ENCODE data around the gene LATS2.

The LATS2 gene

DNA sequence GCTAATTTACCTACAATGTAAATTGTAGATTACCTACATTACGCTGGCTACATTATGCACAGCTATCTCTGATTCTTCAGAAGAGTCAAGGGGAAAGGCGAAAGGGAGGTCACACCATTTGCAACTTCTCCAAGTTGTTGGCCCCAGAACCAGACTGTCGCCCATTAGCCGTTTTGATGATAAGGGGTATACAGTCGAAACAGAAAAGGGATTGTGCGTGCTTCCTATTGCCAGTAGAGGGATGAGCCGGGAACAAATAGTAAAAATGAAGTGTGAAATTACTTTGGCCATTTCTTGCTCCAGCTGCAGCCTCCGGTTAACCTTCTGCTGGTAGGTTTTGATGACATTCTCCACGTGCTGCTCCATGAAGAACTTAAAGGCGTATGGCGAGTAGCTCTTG lies 73.8 kb downstream of the LATS2 start:
- no peak overlapping the region for H3K4me3 ChIP-seq (ENCODE audit: low read depth, low read length)
- no peaks in the 10 kb centered on the region for H3K9me3 ChIP-seq
- no peaks in the 10 kb centered on the region for H3K36me3 ChIP-seq
- H3K27me3 ChIP-seq: no peaks in the 10 kb centered on the region; the same call in 1 of the 2 replicates
- no peaks in the 10 kb centered on the region for H3K4me1 ChIP-seq
- no peak for DNase-seq
- TF ChIP-seq, protein P1, sequence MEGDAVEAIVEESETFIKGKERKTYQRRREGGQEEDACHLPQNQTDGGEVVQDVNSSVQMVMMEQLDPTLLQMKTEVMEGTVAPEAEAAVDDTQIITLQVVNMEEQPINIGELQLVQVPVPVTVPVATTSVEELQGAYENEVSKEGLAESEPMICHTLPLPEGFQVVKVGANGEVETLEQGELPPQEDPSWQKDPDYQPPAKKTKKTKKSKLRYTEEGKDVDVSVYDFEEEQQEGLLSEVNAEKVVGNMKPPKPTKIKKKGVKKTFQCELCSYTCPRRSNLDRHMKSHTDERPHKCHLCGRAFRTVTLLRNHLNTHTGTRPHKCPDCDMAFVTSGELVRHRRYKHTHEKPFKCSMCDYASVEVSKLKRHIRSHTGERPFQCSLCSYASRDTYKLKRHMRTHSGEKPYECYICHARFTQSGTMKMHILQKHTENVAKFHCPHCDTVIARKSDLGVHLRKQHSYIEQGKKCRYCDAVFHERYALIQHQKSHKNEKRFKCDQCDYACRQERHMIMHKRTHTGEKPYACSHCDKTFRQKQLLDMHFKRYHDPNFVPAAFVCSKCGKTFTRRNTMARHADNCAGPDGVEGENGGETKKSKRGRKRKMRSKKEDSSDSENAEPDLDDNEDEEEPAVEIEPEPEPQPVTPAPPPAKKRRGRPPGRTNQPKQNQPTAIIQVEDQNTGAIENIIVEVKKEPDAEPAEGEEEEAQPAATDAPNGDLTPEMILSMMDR (IDR thresholded peaks at IDR 0.05; ENCODE audit: low read depth, low read length): no peak

DNA sequence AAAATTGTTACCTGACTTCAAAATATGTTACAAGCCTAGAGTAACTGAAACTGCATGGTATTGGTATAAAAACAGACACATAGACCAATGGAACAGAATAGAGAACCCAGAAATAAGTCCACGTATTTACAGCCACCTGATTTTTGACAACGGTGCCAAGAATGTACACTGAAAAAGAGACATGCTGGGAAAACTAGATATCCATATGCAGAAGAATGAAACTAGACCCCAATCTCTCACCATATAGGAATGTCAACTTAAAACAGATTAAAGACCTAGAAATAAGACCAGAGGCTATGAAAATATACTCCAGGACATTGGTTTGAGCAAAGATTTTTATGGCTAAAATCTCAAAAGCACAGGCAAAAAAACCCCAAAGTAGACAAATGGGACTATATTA lies 76.5 kb downstream of the LATS2 start:
- no peak for DNase-seq
- TF ChIP-seq, protein P1 (IDR thresholded peaks at IDR 0.05; ENCODE audit: low read depth, low read length): no peak
- H3K27me3 ChIP-seq: no peaks in the 10 kb centered on the region; the same call in 1 of the 2 replicates
- no peak overlapping the region for H3K4me3 ChIP-seq (ENCODE audit: low read depth, low read length)
- no peaks in the 10 kb centered on the region for H3K9me3 ChIP-seq
- H3K36me3 ChIP-seq: no peaks in the 10 kb centered on the region
- no peaks in the 10 kb centered on the region for H3K4me1 ChIP-seq

DNA sequence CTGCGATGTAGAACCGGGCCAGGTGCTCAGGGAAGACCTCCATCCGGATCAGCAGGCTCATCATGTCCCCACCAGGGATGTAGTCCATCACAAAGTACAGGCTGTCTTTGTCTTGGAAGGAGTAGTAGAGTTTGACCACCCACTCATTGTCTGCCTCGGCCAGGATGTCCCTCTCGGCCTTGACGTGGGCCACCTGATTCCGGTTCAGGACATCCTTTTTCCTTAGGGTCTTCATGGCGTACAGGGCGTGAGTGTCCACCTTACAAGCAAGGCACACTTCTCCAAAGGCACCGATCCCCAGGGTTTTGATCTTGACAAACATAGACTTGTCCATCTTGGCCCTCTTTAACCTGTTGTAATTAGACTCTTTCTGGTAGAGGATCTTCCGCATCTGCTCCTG lies 78.0 kb downstream of the LATS2 start:
- DNase-seq: no peak
- H3K9me3 ChIP-seq: no peaks in the 10 kb centered on the region
- H3K4me3 ChIP-seq (ENCODE audit: low read depth, low read length): no peak overlapping the region
- no peaks in the 10 kb centered on the region for H3K36me3 ChIP-seq
- no peaks in the 10 kb centered on the region; the same call in 1 of the 2 replicates for H3K27me3 ChIP-seq
- TF ChIP-seq, protein P1 (IDR thresholded peaks at IDR 0.05; ENCODE audit: low read depth, low read length): no peak
- H3K4me1 ChIP-seq: no peaks in the 10 kb centered on the region

DNA sequence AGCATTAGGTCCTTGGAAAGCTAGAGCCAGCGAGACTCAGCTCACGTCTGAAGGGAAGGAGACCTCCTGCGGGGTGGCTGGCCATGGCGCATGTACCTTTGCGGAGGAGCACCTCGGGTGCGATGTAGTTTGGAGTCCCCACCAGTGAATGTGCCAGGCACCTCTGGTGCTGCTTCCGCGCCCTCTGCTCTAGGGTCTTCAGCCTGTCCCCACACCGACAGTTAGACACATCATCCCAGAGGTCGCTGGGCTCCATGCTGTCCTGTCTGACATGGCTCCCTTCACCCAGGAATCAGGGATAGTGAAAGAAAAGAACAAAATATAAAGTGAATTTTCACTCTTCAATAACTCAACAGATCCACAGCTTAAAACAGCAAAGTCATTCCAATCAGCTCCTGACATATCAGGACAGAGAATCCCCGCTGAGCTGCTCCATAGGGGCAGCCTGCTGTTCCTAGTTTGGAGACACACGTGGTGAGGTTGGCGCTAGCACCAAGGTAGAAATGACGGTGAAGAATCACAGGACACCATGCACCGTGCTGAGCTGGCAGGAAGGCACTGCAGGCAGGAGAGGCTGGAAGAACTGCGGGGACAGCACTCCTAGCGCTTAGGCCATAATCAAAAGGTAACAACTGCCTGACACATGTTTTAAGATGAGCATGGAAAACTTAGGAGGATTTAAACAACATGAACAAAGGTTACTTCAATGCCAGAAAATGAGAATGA lies 79.9 kb downstream of the LATS2 start:
- Histone ChIP-seq H3K9me3 (no peaks in the 10 kb centered on the region), H3K36me3 (no peaks in the 10 kb centered on the region), H3K4me3 (ENCODE audit: low read depth, low read length) (no peak overlapping the region), H3K4me1 (no peaks in the 10 kb centered on the region), H3K27me3 (peaks cover 3% of the 10 kb centered on the region; the same call in 1 of the 2 replicates)
- no peak for DNase-seq
- TF ChIP-seq, protein P1 (IDR thresholded peaks at IDR 0.05; ENCODE audit: low read depth, low read length): no peak

DNA sequence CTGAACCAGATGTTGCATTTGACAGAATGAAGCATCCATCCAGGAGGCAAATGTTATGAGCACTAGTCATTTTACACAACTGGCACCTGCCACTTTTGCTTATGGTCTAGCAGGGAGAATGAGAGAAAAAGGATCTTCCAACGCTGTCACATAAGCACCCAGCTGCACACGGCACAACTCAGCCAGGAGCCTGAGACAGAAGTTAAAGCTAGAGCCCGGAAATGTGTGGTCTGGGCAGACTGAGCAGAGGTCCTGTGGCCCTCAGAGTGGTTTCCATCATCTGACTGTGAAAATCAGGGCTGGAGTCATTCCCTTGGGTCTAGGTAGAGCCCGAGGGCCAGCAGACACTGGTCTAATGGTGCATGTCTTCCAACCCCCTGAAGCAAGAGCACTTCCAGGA lies 80.5 kb downstream of the LATS2 start:
- TF ChIP-seq, protein P1 (IDR thresholded peaks at IDR 0.05; ENCODE audit: low read depth, low read length): no peak
- no peaks in the 10 kb centered on the region for H3K4me1 ChIP-seq
- DNase-seq: no peak
- no peak overlapping the region for H3K4me3 ChIP-seq (ENCODE audit: low read depth, low read length)
- no peaks in the 10 kb centered on the region for H3K9me3 ChIP-seq
- peaks cover 3% of the 10 kb centered on the region; the same call in 1 of the 2 replicates for H3K27me3 ChIP-seq
- no peaks in the 10 kb centered on the region for H3K36me3 ChIP-seq

DNA sequence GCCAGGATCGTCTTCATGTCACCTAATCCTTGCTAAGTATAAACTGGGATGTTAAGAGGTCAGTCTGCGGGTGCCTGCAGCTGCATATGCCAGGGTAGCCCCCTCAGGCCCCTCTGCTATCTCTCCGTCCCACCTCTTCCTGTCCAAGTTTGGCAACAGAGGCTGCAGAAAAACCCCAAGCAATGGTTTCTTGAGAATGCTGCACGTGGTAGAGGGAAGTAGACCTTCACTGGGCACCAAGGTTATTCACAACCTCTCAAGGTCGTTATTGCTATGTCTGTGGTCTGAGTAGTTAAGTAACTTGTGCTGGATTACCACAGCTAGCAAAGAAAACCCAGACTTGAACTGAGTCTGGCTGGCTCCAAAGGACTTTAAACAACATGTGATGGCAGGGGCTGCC lies 81.0 kb downstream of the LATS2 start:
- Histone ChIP-seq H3K27me3 (peaks cover 3% of the 10 kb centered on the region), H3K9me3 (no peaks in the 10 kb centered on the region), H3K4me3 (ENCODE audit: low read depth, low read length) (no peak overlapping the region), H3K36me3 (no peaks in the 10 kb centered on the region), H3K4me1 (no peaks in the 10 kb centered on the region)
- no peak for DNase-seq
- TF ChIP-seq, protein P1 (IDR thresholded peaks at IDR 0.05; ENCODE audit: low read depth, low read length): no peak
